ENCODE data around the gene PPFIBP2. TPM values are rescaled to one million over a fixed set of nuclear protein-coding genes. Genes with fewer than 3 reads are reported as not detected.

PPFIBP2 gene
- total and polyA plus RNA-seq, 2 of the 13 experiments (the other 11 are each of a cell fraction or from before 2014, with no cell fraction given) = 15.0 to 52.5 TPM

DNA sequence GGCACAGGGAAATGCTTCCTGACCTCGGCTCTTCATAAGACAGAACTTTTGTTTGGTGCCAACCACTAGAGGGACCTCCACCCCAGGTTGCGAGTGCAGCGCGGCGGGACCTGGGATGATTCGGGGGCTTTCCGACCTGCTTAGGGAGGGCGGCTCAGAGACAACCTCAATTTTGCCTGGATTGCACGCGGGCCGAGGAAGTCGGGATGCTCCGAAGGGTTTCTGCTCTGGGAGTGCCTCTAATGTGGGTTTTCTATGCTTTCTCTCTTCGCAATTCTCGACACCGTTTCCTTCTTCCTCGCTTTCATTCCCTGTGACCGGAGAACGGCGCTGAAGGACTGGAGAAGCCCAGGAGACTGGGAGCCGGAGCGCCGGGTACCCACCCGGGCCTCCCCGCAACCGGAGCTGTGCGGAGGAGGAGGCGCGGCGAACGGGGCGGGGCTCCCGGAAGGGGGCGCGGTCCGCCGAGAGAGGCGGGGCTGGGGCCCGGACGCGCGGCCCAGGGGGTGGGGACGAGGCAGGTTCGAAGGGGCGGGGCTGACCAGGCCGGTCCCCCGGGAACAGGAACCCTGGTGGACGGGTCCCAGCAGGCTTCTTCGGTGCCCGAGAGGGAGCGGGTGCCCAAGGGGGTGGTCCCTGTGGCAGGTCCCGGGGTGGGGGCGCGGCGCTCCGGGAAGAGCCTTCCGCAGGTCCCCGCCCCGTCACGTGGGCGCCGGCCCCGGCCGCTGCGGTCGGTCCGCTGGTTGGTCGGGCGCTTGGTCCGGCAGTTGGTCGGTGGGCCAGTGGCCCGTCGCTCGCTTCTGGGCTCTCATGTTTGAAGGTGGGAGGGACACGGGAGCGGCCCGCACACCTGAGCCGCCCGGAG, at the start of gene PPFIBP2 (continued):
- TF ChIP-seq POLR2A (IDR thresholded peaks at IDR 0.05; ENCODE audit: insufficient read depth in 1 of 2, low read depth in 2 of 2, low read length in 2 of 2) = peak; percentile 37 to 62; a peak in 2 of 4 replicates
- 0 out of 4 replicates have a peak, but pooled peaks of 1 of the 2 experiments have one; percentile 12 for TF ChIP-seq NR2F1 (CRISPR knock-in tag; IDR thresholded peaks at IDR 0.05)
- TF ChIP-seq ATF7-NPFF (CRISPR knock-in tag; IDR thresholded peaks at IDR 0.05; ENCODE audit: low read depth) = peak; percentile 65
- TF ChIP-seq PHF20 (CRISPR knock-in tag; IDR thresholded peaks at IDR 0.05) = no peak; the same call in 1 of the 2 replicates
- TF ChIP-seq ZFX (CRISPR knock-in tag; IDR thresholded peaks at IDR 0.05; ENCODE audit: low read depth) = peak; percentile 67; the same call in 1 of the 2 replicates
- peak; percentile 66 for TF ChIP-seq RBFOX2 (IDR thresholded peaks at IDR 0.05; ENCODE audit: low read depth, low read length)
- peak; percentile 57 for TF ChIP-seq TBX2 (CRISPR knock-in tag; IDR thresholded peaks at IDR 0.05; ENCODE audit: borderline replicate concordance)
- TF ChIP-seq, protein P1, sequence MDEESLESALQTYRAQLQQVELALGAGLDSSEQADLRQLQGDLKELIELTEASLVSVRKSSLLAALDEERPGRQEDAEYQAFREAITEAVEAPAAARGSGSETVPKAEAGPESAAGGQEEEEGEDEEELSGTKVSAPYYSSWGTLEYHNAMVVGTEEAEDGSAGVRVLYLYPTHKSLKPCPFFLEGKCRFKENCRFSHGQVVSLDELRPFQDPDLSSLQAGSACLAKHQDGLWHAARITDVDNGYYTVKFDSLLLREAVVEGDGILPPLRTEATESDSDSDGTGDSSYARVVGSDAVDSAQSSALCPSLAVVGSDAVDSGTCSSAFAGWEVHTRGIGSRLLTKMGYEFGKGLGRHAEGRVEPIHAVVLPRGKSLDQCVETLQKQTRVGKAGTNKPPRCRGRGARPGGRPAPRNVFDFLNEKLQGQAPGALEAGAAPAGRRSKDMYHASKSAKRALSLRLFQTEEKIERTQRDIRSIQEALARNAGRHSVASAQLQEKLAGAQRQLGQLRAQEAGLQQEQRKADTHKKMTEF (CRISPR knock-in tag; IDR thresholded peaks at IDR 0.05) = peak; percentile 36; the same call in 1 of the 2 replicates
- TF ChIP-seq, protein P2, sequence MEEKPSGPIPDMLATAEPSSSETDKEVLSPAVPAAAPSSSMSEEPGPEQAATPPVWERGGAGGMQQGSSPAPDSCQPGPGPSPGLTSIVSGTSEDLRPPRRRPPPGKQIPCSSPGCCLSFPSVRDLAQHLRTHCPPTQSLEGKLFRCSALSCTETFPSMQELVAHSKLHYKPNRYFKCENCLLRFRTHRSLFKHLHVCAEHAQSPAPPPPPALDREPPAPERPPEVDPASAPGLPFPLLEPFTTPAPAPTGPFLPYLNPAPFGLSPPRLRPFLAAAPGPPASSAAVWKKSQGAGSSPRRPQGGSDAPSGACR (CRISPR knock-in tag; IDR thresholded peaks at IDR 0.05) = no peak
- peak; percentile 45 for TF ChIP-seq SALL1 (CRISPR knock-in tag; IDR thresholded peaks at IDR 0.05)
- no peak for TF ChIP-seq TCF12 (IDR thresholded peaks at IDR 0.05)
- TF ChIP-seq TCF12 (CRISPR knock-in tag; IDR thresholded peaks at IDR 0.05) = 0 out of 2 replicates have a peak, but pooled peaks have one; percentile 30
- TF ChIP-seq, protein P3, sequence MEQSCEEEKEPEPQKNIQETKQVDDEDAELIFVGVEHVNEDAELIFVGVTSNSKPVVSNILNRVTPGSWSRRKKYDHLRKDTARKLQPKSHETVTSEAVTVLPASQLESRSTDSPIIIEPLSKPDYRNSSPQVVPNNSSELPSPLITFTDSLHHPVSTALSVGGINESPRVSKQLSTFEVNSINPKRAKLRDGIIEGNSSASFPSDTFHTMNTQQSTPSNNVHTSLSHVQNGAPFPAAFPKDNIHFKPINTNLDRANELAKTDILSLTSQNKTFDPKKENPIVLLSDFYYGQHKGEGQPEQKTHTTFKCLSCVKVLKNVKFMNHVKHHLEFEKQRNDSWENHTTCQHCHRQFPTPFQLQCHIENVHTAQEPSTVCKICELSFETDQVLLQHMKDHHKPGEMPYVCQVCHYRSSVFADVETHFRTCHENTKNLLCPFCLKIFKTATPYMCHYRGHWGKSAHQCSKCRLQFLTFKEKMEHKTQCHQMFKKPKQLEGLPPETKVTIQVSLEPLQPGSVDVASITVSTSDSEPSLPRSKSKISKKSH (CRISPR knock-in tag; IDR thresholded peaks at IDR 0.05; ENCODE audit: borderline replicate concordance) = peak; percentile 45; the same call in 1 of the 2 replicates
- TF ChIP-seq ZNF10 (CRISPR knock-in tag; IDR thresholded peaks at IDR 0.05; ENCODE audit: borderline replicate concordance, low read depth) = no peak
- no peak for TF ChIP-seq THAP11 (CRISPR knock-in tag; IDR thresholded peaks at IDR 0.05)
- 0 out of 2 replicates have a peak, but pooled peaks have one; percentile 20 for TF ChIP-seq ZNF619 (CRISPR knock-in tag; IDR thresholded peaks at IDR 0.05)
- TF ChIP-seq ZNF383 (CRISPR knock-in tag; IDR thresholded peaks at IDR 0.05; ENCODE audit: borderline replicate concordance) = peak; percentile 67; the same call in 1 of the 2 replicates
- no peak for TF ChIP-seq ISX (CRISPR knock-in tag; conservative IDR thresholded peaks at IDR 0.05)
- no peak for TF ChIP-seq ASH2L (IDR thresholded peaks at IDR 0.05; ENCODE audit: insufficient read length, low read depth, low read length)
- no peak for TF ChIP-seq FOXM1 (CRISPR knock-in tag; IDR thresholded peaks at IDR 0.05)
- peak; percentile 65 for TF ChIP-seq TARDBP (CRISPR knock-in tag; IDR thresholded peaks at IDR 0.05)
- peak; percentile 37; the same call in 1 of the 2 replicates for TF ChIP-seq ZNF772 (CRISPR knock-in tag; IDR thresholded peaks at IDR 0.05)
- TF ChIP-seq, protein P4, sequence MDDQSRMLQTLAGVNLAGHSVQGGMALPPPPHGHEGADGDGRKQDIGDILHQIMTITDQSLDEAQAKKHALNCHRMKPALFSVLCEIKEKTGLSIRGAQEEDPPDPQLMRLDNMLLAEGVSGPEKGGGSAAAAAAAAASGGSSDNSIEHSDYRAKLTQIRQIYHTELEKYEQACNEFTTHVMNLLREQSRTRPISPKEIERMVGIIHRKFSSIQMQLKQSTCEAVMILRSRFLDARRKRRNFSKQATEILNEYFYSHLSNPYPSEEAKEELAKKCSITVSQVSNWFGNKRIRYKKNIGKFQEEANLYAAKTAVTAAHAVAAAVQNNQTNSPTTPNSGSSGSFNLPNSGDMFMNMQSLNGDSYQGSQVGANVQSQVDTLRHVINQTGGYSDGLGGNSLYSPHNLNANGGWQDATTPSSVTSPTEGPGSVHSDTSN (CRISPR knock-in tag; IDR thresholded peaks at IDR 0.05; ENCODE audit: borderline replicate concordance) = peak; percentile 80; the same call in 1 of the 2 replicates
- TF ChIP-seq ZNF430 (CRISPR knock-in tag; IDR thresholded peaks at IDR 0.05) = peak; percentile 73; the same call in 1 of the 2 replicates
- 0 out of 4 replicates have a peak, but pooled peaks of 1 of the 2 experiments have one; percentile 26 for TF ChIP-seq KLF16 (CRISPR knock-in tag; IDR thresholded peaks at IDR 0.05)
